CD4-positive, alpha-beta T cell treated with Interleukin-6 for 4 hours (primary cell): ENCODE measurements around the gene PROSER3.
"Not testable (repeated sequence)": the region's sequence is repeated elsewhere in the genome, so short reads cannot be mapped to it uniquely, and the experiment has no call there.

ENCODE experiments used
- DNase-seq: peaks from one replicate; pipeline ENCODE4 v3.0.0-alpha.2; 2020; ENCODE audit warnings: mixed read lengths

Gene PROSER3

GRCh38 chr19:35722897-35723296 is 35.1 kb upstream of the PROSER3 start:
- DNase-seq, result no peak

GRCh38 chr19:35723671-35724070 is 34.3 kb upstream of the PROSER3 start:
- DNase-seq, result no peak

- not testable (repeated sequence) for DNase-seq
These were observed 33.8 kb upstream of the PROSER3 start for GRCh38 chr19:35724132-35724531.

DNA sequence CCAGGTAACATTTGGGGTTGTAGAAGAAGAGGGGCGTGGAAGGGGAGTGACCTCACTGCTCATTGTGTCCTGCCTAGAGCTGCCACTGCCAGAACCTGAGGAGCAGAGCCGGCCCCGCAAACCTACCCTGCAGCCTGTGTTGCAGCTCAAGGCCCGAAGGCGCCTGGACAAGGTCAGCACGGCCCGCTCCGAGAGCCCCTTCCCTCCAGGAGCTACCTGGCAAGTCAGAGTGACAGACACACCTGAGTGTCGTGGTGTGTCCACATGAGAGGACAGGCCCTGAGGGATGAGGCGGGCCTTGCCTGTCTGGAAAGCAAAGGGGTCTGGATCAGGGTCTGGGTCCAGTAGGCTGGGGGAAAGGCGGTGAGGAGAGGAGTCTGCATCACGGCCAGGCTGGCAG is 33.4 kb upstream of the PROSER3 start:
- no peak for DNase-seq

GRCh38 chr19:35725216-35725861 is 32.6 kb upstream of the PROSER3 start:
- DNase-seq, result no peak

DNA sequence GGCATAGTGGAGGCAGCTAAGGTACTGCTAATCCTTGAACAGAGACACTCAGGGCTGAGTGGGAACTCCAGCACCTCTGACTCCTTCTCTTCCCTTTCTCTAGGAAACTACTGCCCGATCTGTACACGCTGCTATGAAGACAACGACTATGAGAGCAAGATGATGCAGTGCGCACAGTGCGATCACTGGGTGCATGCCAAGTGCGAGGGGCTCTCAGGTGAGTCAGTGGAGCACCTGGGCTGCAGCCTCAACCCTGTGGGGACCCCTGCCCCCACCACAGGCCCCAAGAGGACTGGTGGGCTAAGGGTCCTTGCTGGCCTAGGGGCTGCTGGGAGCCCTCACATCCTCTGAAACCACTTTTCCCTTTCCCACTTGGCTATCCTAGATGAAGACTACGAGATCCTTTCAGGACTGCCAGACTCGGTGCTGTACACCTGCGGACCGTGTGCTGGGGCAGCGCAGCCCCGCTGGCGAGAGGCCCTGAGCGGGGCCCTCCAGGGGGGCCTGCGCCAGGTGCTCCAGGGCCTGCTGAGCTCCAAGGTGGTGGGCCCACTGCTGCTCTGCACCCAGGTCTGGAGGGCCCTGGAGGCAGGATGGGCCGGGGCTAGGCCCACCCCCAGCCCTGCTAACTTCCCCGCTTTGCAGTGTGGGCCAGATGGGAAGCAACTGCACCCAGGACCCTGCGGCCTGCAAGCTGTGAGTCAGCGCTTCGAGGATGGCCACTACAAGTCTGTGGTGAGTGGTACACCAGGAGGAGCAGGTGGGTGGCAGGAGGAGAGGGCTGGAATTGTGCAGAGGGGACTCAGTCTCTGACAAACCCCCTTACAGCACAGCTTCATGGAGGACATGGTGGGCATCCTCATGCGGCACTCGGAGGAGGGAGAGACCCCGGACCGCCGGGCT is 30.7 kb upstream of the PROSER3 start:
- no peak for DNase-seq

GRCh38 chr19:35727956-35728706 is 29.8 kb upstream of the PROSER3 start:
- DNase-seq, result no peak

DNA sequence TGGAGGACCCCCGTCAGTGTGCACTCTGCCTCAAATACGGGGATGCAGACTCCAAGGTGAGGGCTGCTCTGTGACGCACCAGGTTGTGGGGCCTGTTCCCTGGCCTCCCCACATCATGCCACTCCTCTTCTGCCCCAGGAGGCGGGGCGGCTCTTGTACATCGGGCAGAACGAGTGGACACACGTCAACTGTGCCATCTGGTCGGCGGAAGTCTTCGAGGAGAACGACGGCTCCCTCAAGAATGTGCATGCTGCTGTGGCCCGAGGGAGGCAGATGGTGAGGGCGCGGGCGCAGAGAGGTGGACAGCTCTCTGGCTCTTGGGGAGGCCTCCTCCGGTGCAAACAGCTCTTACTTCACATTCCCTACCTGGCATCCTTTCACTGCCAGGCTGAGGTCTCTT is 29.0 kb upstream of the PROSER3 start:
- DNase-seq, result no peak

GRCh38 chr19:35729763-35730162 is 28.2 kb upstream of the PROSER3 start:
- no peak for DNase-seq

DNA sequence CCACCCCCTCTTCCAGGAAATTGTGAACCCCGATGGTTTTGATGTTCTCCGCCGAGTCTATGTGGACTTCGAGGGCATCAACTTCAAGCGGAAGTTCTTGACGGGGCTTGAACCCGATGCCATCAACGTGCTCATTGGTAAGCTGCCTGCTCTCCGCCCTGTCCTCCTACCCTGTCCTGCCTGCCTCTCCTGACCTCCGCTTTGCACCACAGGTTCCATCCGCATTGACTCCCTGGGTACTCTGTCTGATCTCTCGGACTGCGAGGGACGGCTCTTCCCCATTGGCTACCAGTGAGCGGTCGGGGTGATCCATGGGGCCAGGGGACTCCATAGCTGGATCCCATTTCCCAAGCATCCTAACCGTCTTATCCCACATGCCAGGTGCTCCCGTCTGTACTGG is 27.6 kb upstream of the PROSER3 start:
- no peak for DNase-seq

DNA sequence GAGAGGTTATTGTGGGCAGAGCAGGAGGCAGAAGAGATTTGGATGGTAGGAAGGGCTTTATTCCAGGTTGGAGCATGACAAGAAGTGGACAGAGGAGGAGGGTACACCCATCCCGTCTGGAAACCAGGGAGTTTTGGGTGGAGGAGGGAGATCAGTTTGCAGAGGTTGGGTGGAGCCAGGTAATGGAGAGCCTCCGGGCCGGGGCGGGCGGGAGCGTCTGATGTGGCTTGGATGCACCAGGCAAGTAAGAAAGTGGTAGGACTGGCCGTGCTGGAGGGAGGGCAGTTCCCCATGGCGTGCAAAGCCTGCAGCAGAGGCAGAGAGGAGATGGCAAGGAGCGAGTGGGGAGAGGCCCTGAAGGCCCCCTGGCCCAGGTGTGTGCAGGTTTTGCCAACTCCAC is 26.6 kb upstream of the PROSER3 start:
- DNase-seq, result no peak

DNA sequence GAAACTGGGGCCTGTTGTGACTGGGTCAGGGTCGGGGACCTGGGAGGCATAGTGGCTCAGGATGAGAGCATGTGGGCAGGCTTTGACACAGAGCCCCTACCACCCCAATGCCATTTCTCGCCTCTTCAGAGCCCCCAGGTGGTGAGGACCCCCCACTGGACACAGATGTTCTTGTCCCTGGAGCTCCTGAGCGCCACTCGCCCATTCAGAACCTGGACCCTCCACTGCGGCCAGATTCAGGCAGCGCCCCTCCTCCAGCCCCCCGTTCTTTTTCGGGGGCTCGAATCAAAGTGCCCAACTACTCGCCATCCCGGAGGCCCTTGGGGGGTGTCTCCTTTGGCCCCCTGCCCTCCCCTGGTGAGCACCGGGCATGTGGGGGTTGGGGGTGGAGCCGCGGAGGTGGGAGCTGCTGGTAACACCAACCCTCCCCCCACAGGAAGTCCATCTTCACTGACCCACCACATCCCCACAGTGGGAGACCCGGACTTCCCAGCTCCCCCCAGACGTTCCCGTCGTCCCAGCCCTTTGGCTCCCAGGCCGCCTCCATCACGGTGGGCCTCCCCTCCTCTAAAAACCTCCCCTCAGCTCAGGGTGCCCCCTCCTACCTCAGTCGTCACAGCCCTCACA is 26.1 kb upstream of the PROSER3 start:
- no peak for DNase-seq

- no peak for DNase-seq
These were observed 25.3 kb upstream of the PROSER3 start for GRCh38 chr19:35732540-35733179.

GRCh38 chr19:35733180-35734125 is 24.5 kb upstream of the PROSER3 start:
- DNase-seq, result no peak

DNA sequence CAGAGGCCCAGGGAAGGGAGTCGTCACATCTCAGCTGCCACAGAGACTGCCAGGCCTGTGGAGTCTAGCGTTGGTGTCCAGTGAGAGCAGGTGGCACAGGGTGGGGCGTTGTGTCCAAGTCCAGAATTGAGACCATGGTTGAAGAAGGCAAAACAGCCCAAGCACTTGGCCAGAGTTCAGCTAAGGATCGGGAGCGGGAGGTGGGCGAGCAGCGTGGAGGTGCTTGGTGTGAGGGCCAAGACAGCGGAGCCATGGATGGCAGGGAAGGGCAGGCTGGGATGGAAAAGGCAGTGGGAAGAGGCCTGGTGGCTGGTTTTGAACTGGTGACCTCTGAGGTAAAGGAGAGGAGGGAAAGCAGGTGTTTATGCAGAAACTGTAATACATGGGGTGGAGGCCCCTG is 23.7 kb upstream of the PROSER3 start:
- no peak for DNase-seq

GRCh38 chr19:35734889-35735288 is 23.1 kb upstream of the PROSER3 start:
- DNase-seq, result no peak

DNA sequence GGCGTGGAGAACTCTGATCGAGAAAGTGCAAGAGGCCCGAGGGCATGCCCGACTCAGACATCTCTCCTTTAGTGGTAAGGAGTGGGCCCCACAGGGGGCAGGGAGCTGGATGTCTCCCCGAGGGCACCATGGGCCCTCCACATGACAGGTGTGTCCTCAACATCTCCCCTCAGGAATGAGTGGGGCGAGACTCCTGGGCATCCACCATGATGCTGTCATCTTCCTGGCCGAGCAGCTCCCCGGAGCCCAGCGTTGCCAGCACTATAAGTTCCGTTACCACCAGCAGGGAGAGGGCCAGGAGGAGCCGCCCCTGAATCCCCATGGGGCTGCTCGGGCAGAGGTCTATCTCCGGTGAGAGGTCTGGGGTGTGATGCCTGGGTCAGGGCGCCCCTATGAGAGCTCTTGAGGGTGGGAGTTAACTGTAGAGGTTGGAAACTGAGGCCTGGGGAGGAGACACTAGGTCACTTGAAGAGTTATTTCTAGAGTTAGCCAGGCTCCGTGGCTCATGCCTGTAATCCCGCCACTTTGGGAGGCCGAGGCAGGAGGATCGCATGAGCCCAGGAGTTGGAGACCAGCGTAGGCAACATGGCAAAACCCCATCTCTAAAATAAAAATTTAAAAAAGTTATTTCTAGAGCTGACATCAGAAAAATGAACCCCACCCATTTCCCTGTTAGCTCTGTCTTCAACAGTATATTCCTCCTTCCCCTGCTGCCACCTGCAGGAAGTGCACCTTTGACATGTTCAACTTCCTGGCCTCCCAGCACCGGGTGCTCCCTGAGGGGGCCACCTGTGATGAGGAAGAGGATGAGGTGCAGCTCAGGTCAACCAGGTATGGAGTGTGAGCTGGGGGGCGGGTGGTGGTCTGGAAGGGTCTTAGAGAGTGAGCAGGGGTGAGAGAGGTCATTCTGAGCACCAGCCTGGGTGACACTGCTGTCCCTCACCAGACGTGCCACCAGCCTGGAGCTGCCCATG is 20.8 kb upstream of the PROSER3 start:
- DNase-seq, result peak; percentile 38

DNA sequence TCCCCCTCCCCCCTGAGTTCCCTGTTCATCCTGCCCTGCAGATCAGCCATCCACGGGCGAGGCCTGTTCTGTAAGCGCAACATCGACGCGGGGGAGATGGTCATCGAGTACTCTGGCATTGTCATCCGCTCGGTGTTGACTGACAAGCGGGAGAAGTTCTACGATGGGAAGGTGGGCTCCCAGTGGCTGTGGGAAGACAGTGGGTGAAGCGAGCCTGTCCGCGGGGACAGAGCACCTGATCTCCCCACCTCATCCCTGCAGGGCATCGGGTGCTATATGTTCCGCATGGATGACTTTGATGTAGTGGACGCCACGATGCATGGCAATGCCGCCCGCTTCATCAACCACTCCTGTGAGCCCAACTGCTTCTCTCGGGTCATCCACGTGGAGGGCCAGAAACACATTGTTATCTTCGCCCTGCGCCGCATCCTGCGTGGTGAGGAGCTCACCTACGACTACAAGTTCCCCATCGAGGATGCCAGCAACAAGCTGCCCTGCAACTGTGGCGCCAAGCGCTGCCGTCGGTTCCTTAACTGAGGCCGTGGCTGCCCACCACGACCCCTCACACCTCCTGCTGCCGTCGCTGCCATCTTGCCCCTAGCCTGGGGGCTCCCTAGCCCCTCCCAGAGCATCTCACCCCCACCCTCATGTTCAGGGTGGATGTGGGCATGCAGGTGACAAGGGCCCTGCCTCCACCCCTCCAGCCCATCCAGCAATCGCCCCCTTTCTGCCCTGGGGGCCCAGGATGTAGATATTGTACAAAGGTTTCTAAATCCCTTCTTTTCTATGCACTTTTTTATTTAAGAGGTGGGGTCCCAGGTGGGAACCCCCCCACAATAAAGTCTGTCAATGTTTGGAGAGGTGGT is 19.7 kb upstream of the PROSER3 start:
- DNase-seq, result no peak

- DNase-seq, result no peak
These were observed 19.1 kb upstream of the PROSER3 start for GRCh38 chr19:35738887-35739229.
